H7 (cell line): ENCODE measurements around the gene OR6X1. TPM values are rescaled to one million over a fixed set of nuclear protein-coding genes. Genes with fewer than 3 reads are reported as not detected.

ENCODE experiments used
- DNase-seq: peaks from one replicate; pipeline ENCODE4 v3.0.0; 2012
- H3K27me3 ChIP-seq: 2 replicates; pipeline ENCODE4 v1.6.0; 2011; ENCODE audit warnings: mild to moderate bottlenecking, low read length; ENCODE audit not compliant: control insufficient read depth, insufficient read depth
- H3K36me3 ChIP-seq: replicated peaks from 2 replicates; pipeline ENCODE4 v1.5.1; 2011; ENCODE audit warnings: low read length; ENCODE audit not compliant: control insufficient read depth, insufficient read depth
- H3K4me3 ChIP-seq: 2 replicates; pipeline ENCODE4 v1.5.1; 2011; ENCODE audit warnings: low read depth, mild to moderate bottlenecking, control low read depth, low read length, moderate library complexity; ENCODE audit not compliant: insufficient read depth
- total RNA-seq: library from RNA; depleted of rRNA; stranded (reverse); fragments of >200 nt; shearing (Covaris generic); gene quantifications from 2 replicates; pipeline ENCODE4 v1.2.3, GENCODE V29; 2014; rRNA removed

The OR6X1 gene
- total RNA-seq = not detected in 2 replicates

GRCh38 chr11:123754101-123754568 lies at the start of gene OR6X1:
TSS of gene OR6X1 (minus strand) at chr11:123754518. CDS start at chr11:123754518, 0 bp downstream.
- Histone ChIP-seq H3K27me3 (no peaks in the 10 kb centered on the region), H3K4me3 (no peak within 1 kb of the TSS), H3K36me3 (no peaks in the 10 kb centered on the region)
- no peak for DNase-seq

- H3K4me3 ChIP-seq = no peak overlapping the region
- DNase-seq = no peak
- no peaks in the 10 kb centered on the region for H3K27me3 ChIP-seq
- H3K36me3 ChIP-seq = no peaks in the 10 kb centered on the region
These were observed 47.4 kb upstream of the OR6X1 start for GRCh38 chr11:123801765-123802164.

GRCh38 chr11:123800036-123800435 lies 45.7 kb upstream of the OR6X1 start:
- Histone ChIP-seq H3K4me3 (no peak overlapping the region), H3K27me3 (no peaks in the 10 kb centered on the region), H3K36me3 (no peaks in the 10 kb centered on the region)
- no peak for DNase-seq

- no peak for DNase-seq
- H3K27me3 ChIP-seq = no peaks in the 10 kb centered on the region
- H3K4me3 ChIP-seq = no peak overlapping the region
- H3K36me3 ChIP-seq = no peaks in the 10 kb centered on the region
These were observed 45.1 kb upstream of the OR6X1 start for GRCh38 chr11:123799438-123799837.

GRCh38 chr11:123798513-123799252 lies 44.4 kb upstream of the OR6X1 start:
- no peaks in the 10 kb centered on the region for H3K27me3 ChIP-seq
- no peak for DNase-seq
- H3K36me3 ChIP-seq = no peaks in the 10 kb centered on the region
- H3K4me3 ChIP-seq = no peak overlapping the region

GRCh38 chr11:123798079-123798478 lies 43.8 kb upstream of the OR6X1 start:
- DNase-seq = no peak
- Histone ChIP-seq H3K27me3 (no peaks in the 10 kb centered on the region), H3K36me3 (no peaks in the 10 kb centered on the region), H3K4me3 (no peak overlapping the region)

- no peak overlapping the region for H3K4me3 ChIP-seq
- no peaks in the 10 kb centered on the region for H3K36me3 ChIP-seq
- DNase-seq = no peak
- no peaks in the 10 kb centered on the region for H3K27me3 ChIP-seq
These were observed 43.2 kb upstream of the OR6X1 start for GRCh38 chr11:123797541-123797940.

GRCh38 chr11:123797114-123797513 lies 42.8 kb upstream of the OR6X1 start:
- H3K36me3 ChIP-seq = no peaks in the 10 kb centered on the region
- no peak overlapping the region for H3K4me3 ChIP-seq
- H3K27me3 ChIP-seq = no peaks in the 10 kb centered on the region
- no peak for DNase-seq

- no peak overlapping the region for H3K4me3 ChIP-seq
- no peaks in the 10 kb centered on the region for H3K27me3 ChIP-seq
- DNase-seq = no peak
- no peaks in the 10 kb centered on the region for H3K36me3 ChIP-seq
These were observed 41.9 kb upstream of the OR6X1 start for GRCh38 chr11:123796226-123796625.

- DNase-seq = no peak
- Histone ChIP-seq H3K36me3 (no peaks in the 10 kb centered on the region), H3K4me3 (no peak overlapping the region), H3K27me3 (no peaks in the 10 kb centered on the region)
These were observed 29.2 kb upstream of the OR6X1 start for GRCh38 chr11:123783536-123783935.

GRCh38 chr11:123778511-123778910 lies 24.2 kb upstream of the OR6X1 start:
- no peak for DNase-seq
- no peaks in the 10 kb centered on the region for H3K36me3 ChIP-seq
- no peak overlapping the region for H3K4me3 ChIP-seq
- H3K27me3 ChIP-seq = no peaks in the 10 kb centered on the region

GRCh38 chr11:123775715-123776549 lies 21.6 kb upstream of the OR6X1 start:
- H3K36me3 ChIP-seq = no peaks in the 10 kb centered on the region
- H3K27me3 ChIP-seq = no peaks in the 10 kb centered on the region
- no peak for DNase-seq
- H3K4me3 ChIP-seq = no peak overlapping the region

- peak; percentile 55 for DNase-seq
- Histone ChIP-seq H3K27me3 (no peaks in the 10 kb centered on the region), H3K4me3 (no peak overlapping the region), H3K36me3 (no peaks in the 10 kb centered on the region)
These were observed 21.0 kb upstream of the OR6X1 start for GRCh38 chr11:123775289-123775688.

- Histone ChIP-seq H3K27me3 (no peaks in the 10 kb centered on the region), H3K4me3 (no peak overlapping the region), H3K36me3 (no peaks in the 10 kb centered on the region)
- no peak for DNase-seq
These were observed 19.6 kb upstream of the OR6X1 start for GRCh38 chr11:123773959-123774358.

GRCh38 chr11:123773026-123773425 lies 18.7 kb upstream of the OR6X1 start:
- no peaks in the 10 kb centered on the region for H3K27me3 ChIP-seq
- no peaks in the 10 kb centered on the region for H3K36me3 ChIP-seq
- DNase-seq = no peak
- no peak overlapping the region for H3K4me3 ChIP-seq
